PC-3 (cell line): ENCODE results near the gene CCL8. TPM values are rescaled to one million over a fixed set of nuclear protein-coding genes. Genes with fewer than 3 reads are reported as not detected.

Experiments used
- ATAC-seq: fragments of 200-7000 bp; cut with Tn5 transposase; 2 replicates; pipeline ENCODE4 v1.9.1; 2020; ENCODE audit warnings: mild to moderate bottlenecking, moderate library complexity
- BruUV-seq: library from RNA; stranded (reverse); fragments of 400-500 nt; replicated peaks from 2 replicates; lab custom pipeline; 2021; lab: Mats Ljungman, UMichigan
- CTCF ChIA-PET: fragments of 300-600 bp; sonication (Branson Sonifier 250); formaldehyde crosslinking; loops from one replicate; lab custom pipeline; 2022; ENCODE audit warnings: antibody characterized with exemption; lab: Charles Lee
- POLR2A ChIA-PET: fragments of 300-600 bp; sonication (Branson Sonifier 250); formaldehyde crosslinking; loops from one replicate; lab custom pipeline; 2022; ENCODE audit warnings: antibody characterized with exemption; ENCODE audit not compliant: unreplicated experiment; lab: Charles Lee
- DNase-seq: peaks from one replicate; pipeline ENCODE4 v3.0.0-alpha.2; 2015
- H2AFZ ChIP-seq: fragments of 300-600 bp; sonication (generic); 2 replicates; pipeline ENCODE4 v1.6.0; 2016; ENCODE audit warnings: antibody characterized with exemption, low read length
- H3F3A ChIP-seq: fragments of 300-600 bp; sonication (generic); one replicate; pipeline ENCODE4 v1.6.0; 2017; ENCODE audit warnings: antibody characterized with exemption, low read length, control low read depth, mild to moderate bottlenecking; ENCODE audit not compliant: unreplicated experiment
- H3K27ac ChIP-seq: fragments of 300-600 bp; sonication (generic); 2 replicates; pipeline ENCODE4 v1.5.1; 2016; ENCODE audit warnings: mild to moderate bottlenecking, low read length
- H3K27me3 ChIP-seq: fragments of 300-600 bp; sonication (generic); 2 replicates; pipeline ENCODE4 v1.6.1; 2016; ENCODE audit warnings: low read length, mixed read lengths
- H3K36me3 ChIP-seq: fragments of 300-600 bp; sonication (generic); 2 replicates; pipeline ENCODE4 v1.6.1; 2016; ENCODE audit warnings: low read depth, mixed run types, low read length, mixed read lengths
- H3K4me1 ChIP-seq: fragments of 300-600 bp; sonication (generic); 2 replicates; pipeline ENCODE4 v1.5.1; 2016; ENCODE audit warnings: low read length; ENCODE audit not compliant: insufficient read depth
- H3K4me2 ChIP-seq: fragments of 300-600 bp; sonication (generic); 2 replicates; pipeline ENCODE4 v1.6.0; 2016; ENCODE audit warnings: low read length
- H3K4me3 ChIP-seq: fragments of 300-600 bp; sonication (generic); 2 replicates; pipeline ENCODE4 v1.5.1; 2016; ENCODE audit warnings: mild to moderate bottlenecking, low read length, mixed read lengths
- H3K79me2 ChIP-seq: fragments of 300-600 bp; sonication (generic); 2 replicates; pipeline ENCODE4 v1.6.1; 2017; ENCODE audit warnings: low read length, mixed read lengths
- H3K9ac ChIP-seq: fragments of 300-600 bp; sonication (generic); 2 replicates; pipeline ENCODE4 v1.6.0; 2016; ENCODE audit warnings: mild to moderate bottlenecking, low read length
- H3K9me2 ChIP-seq: fragments of 300-600 bp; sonication (generic); replicated peaks from 2 replicates; pipeline ENCODE4 v1.6.1; 2016; ENCODE audit warnings: mixed run types, low read length, mixed read lengths
- H3K9me3 ChIP-seq: fragments of 300-600 bp; sonication (generic); 2 replicates; pipeline ENCODE4 v1.6.1; 2016; ENCODE audit warnings: low read length, mixed read lengths
- H4K20me1 ChIP-seq: fragments of 300-600 bp; sonication (generic); 2 replicates; pipeline ENCODE4 v1.6.1; 2016; ENCODE audit warnings: low read length, mixed read lengths
- CTCF ChIP-seq: fragments of 300-600 bp; sonication (generic); conservative IDR thresholded peaks from 2 replicates; pipeline ENCODE4 v1.5.1; 2017; ENCODE audit warnings: antibody characterized with exemption, low read depth, mild to moderate bottlenecking, low read length
- EZH2 ChIP-seq: fragments of 300-600 bp; sonication (generic); IDR thresholded peaks from one replicate; pipeline ENCODE4 v1.6.1; 2017; ENCODE audit warnings: antibody characterized with exemption, mild to moderate bottlenecking, low read length; ENCODE audit not compliant: unreplicated experiment
- EZH2phosphoT487 ChIP-seq: fragments of 300-600 bp; sonication (generic); IDR thresholded peaks from 2 replicates; pipeline ENCODE4 v1.6.1; 2018; ENCODE audit warnings: mild to moderate bottlenecking, antibody characterized with exemption, low read length, borderline replicate concordance
- intact Hi-C: fragments of 100-400 bp; cut with micrococcal nuclease; formaldehyde crosslinking; loops from 2 replicates; pipeline ENCODE4 v1.9.0; 2023
- total RNA-seq: library from RNA; depleted of rRNA; stranded (reverse); fragments of >200 nt; gene quantifications from 2 replicates; pipeline ENCODE4 v1.2.3, GENCODE V29; 2014

CCL8 gene
- total RNA-seq, 1 experiment from 2014 or later, result not detected

- H3K27ac ChIP-seq, result no peak overlapping the region
- H3K9ac ChIP-seq, result no peak overlapping the region
- ATAC-seq (no peak), DNase-seq (no peak)
- H3K9me2 ChIP-seq, result no peaks in the 10 kb centered on the region
- H3K9me3 ChIP-seq, result no peaks in the 10 kb centered on the region
- ChIA-PET CTCF (no interaction called here), POLR2A (no interaction called here)
- H3F3A ChIP-seq, result no peaks in the 10 kb centered on the region
- no peak overlapping the region for H3K4me2 ChIP-seq
- H3K27me3 ChIP-seq, result no peaks in the 10 kb centered on the region
- H3K4me1 ChIP-seq, result no peaks in the 10 kb centered on the region
- H3K36me3 ChIP-seq, result no peaks in the 10 kb centered on the region
- H2AFZ ChIP-seq, result no peak overlapping the region
- no peaks in the 10 kb centered on the region for H4K20me1 ChIP-seq
- TF ChIP-seq EZH2phosphoT487, result no peak
- no peak for TF ChIP-seq CTCF
- BruUV-seq, result no TSS peak
- no peak overlapping the region for H3K4me3 ChIP-seq
- no peaks in the 10 kb centered on the region for H3K79me2 ChIP-seq
- intact Hi-C loops, result no loop called here
Measured at GRCh38 chr17:34312080-34312479, 7.2 kb upstream of the CCL8 start.

GRCh38 chr17:34313164-34313563 lies 6.1 kb upstream of the CCL8 start:
- Histone ChIP-seq H3K4me1 (no peaks in the 10 kb centered on the region), H3K9me2 (no peaks in the 10 kb centered on the region), H3K36me3 (no peaks in the 10 kb centered on the region), H3K9me3 (no peaks in the 10 kb centered on the region), H3K9ac (no peak overlapping the region), H3K79me2 (no peaks in the 10 kb centered on the region), H3K27ac (no peak overlapping the region), H2AFZ (no peak overlapping the region), H3K4me3 (no peak overlapping the region), H3K27me3 (no peaks in the 10 kb centered on the region), H4K20me1 (no peaks in the 10 kb centered on the region), H3K4me2 (no peak overlapping the region), H3F3A (no peaks in the 10 kb centered on the region)
- ChIA-PET CTCF (no interaction called here), POLR2A (no interaction called here)
- intact Hi-C loops, result no loop called here
- DNase-seq (no peak), ATAC-seq (no peak)
- no TSS peak for BruUV-seq
- no peak for TF ChIP-seq EZH2
- no peak for TF ChIP-seq CTCF
- TF ChIP-seq EZH2phosphoT487, result no peak

- no peak overlapping the region for H3K27ac ChIP-seq
- no peaks in the 10 kb centered on the region for H3K4me1 ChIP-seq
- no TSS peak for BruUV-seq
- H3K36me3 ChIP-seq, result no peaks in the 10 kb centered on the region
- no peak overlapping the region for H3K4me3 ChIP-seq
- ChIA-PET POLR2A (no interaction called here), CTCF (no interaction called here)
- H3K9ac ChIP-seq, result no peak overlapping the region
- TF ChIP-seq CTCF (no peak), EZH2phosphoT487 (no peak), EZH2 (no peak)
- no peak overlapping the region for H2AFZ ChIP-seq
- ATAC-seq (no peak), DNase-seq (no peak)
- H3K9me3 ChIP-seq, result no peaks in the 10 kb centered on the region
- H3K79me2 ChIP-seq, result no peaks in the 10 kb centered on the region
- intact Hi-C loops, result no loop called here
- H3F3A ChIP-seq, result no peaks in the 10 kb centered on the region
- no peaks in the 10 kb centered on the region for H4K20me1 ChIP-seq
- no peaks in the 10 kb centered on the region for H3K27me3 ChIP-seq
- no peaks in the 10 kb centered on the region for H3K9me2 ChIP-seq
- no peak overlapping the region for H3K4me2 ChIP-seq
Measured at GRCh38 chr17:34314279-34314678, 5.0 kb upstream of the CCL8 start.
